HepG2 (cell line): ENCODE results near the gene ARTN. TPM values are rescaled to one million over a fixed set of nuclear protein-coding genes. Genes with fewer than 3 reads are reported as not detected.
A peak's percentile ranks its signal among the peaks of the same experiment; 100 is the strongest.

ENCODE experiments used
- DZIP1 ChIP-seq: sonication (generic); formaldehyde crosslinking; IDR thresholded peaks from 2 replicates; pipeline ENCODE4 v1.5.0; 2020; ENCODE audit warnings: mild to moderate bottlenecking, missing genetic modification reagents
- MAFF ChIP-seq: IDR thresholded peaks from 2 replicates; pipeline ENCODE4 v1.6.1; 2011; ENCODE audit warnings: low read depth, low read length, improper control_type of control experiment
- MEF2D ChIP-seq: sonication (generic); formaldehyde crosslinking; IDR thresholded peaks from 2 replicates; pipeline ENCODE4 v1.5.1; 2020; ENCODE audit warnings: mild to moderate bottlenecking, missing genetic modification reagents
- NCOA1 ChIP-seq: sonication (generic); formaldehyde crosslinking; IDR thresholded peaks from 2 replicates; pipeline ENCODE4 v1.9.0; 2021; ENCODE audit warnings: missing genetic modification reagents
- NFIB ChIP-seq: sonication (generic); formaldehyde crosslinking; IDR thresholded peaks from 2 replicates; pipeline ENCODE4 v1.9.0; 2021; ENCODE audit warnings: missing genetic modification reagents, mild to moderate bottlenecking, borderline replicate concordance
- PAX8 ChIP-seq: sonication (generic); formaldehyde crosslinking; IDR thresholded peaks from 2 replicates; pipeline ENCODE4 v1.8.0; 2022; ENCODE audit warnings: mild to moderate bottlenecking, missing genetic modification reagents, borderline replicate concordance
- RAD21 ChIP-seq: fragments of 450-650 bp; formaldehyde crosslinking; IDR thresholded peaks from 2 replicates; pipeline ENCODE4 v1.5.0; 2020; ENCODE audit warnings: mild to moderate bottlenecking
- SRY ChIP-seq: sonication (generic); formaldehyde crosslinking; IDR thresholded peaks from 2 replicates; pipeline ENCODE4 v1.8.0; 2022; ENCODE audit warnings: mild to moderate bottlenecking, missing genetic modification reagents
- TFE3 ChIP-seq: IDR thresholded peaks from 2 replicates; pipeline ENCODE4 v1.6.1; 2016
- ZGPAT ChIP-seq: IDR thresholded peaks from 2 replicates; pipeline ENCODE4 v1.6.1; 2016; ENCODE audit warnings: mild to moderate bottlenecking
- ZHX1 ChIP-seq: sonication (generic); formaldehyde crosslinking; IDR thresholded peaks from 2 replicates; pipeline ENCODE4 v1.8.1; 2022; ENCODE audit warnings: low read depth, mild to moderate bottlenecking, missing genetic modification reagents
- ZNF292 ChIP-seq: sonication (generic); formaldehyde crosslinking; IDR thresholded peaks from 2 replicates; pipeline ENCODE4 v1.8.1; 2022; ENCODE audit warnings: mild to moderate bottlenecking, low read depth, missing genetic modification reagents, borderline replicate concordance
- ZNF709 ChIP-seq: sonication (generic); formaldehyde crosslinking; IDR thresholded peaks from 2 replicates; pipeline ENCODE4 v1.5.0; 2020; ENCODE audit warnings: mild to moderate bottlenecking, missing genetic modification reagents
- ZNF724P ChIP-seq: sonication (generic); formaldehyde crosslinking; IDR thresholded peaks from 2 replicates; pipeline ENCODE4 v1.8.0; 2022; ENCODE audit warnings: missing genetic modification reagents, borderline replicate concordance
- ZNF768 ChIP-seq: sonication (generic); formaldehyde crosslinking; IDR thresholded peaks from 2 replicates; pipeline ENCODE4 v1.4.0; 2020; ENCODE audit warnings: missing genetic modification reagents
- ZSCAN12 ChIP-seq: sonication (generic); formaldehyde crosslinking; IDR thresholded peaks from 2 replicates; pipeline ENCODE4 v1.9.0; 2021; ENCODE audit warnings: mild to moderate bottlenecking, missing genetic modification reagents
- ZUFSP ChIP-seq: sonication (generic); formaldehyde crosslinking; IDR thresholded peaks from 2 replicates; pipeline ENCODE4 v1.9.0; 2021; ENCODE audit warnings: missing genetic modification reagents, mild to moderate bottlenecking, borderline replicate concordance
- ZZZ3 ChIP-seq: sonication (generic); formaldehyde crosslinking; IDR thresholded peaks from 2 replicates; pipeline ENCODE4 v1.4.0; 2020; ENCODE audit warnings: missing genetic modification reagents, mild to moderate bottlenecking, borderline replicate concordance
- polyA plus RNA-seq, 8 experiments: library from polyadenylated mRNA; depleted of rRNA in 3 of 8; stranded (reverse) in 7 of 8; unstranded in 1 of 8; fragments of >200 nt; fragmentation: Illumina TruSeq in 4 of 8; extraction: Trizol in 4 of 8; gene quantifications; 2 replicates each; pipeline versions ENCODE4 v1.2.1 to v1.2.3, GENCODE V29; 2011 to 2016; ENCODE audit warnings: low read depth in 4 of 8, missing spikeins in 1 of 8, mixed read lengths in 1 of 8; ENCODE audit not compliant: insufficient read depth in 1 of 8
- total RNA-seq, 5 experiments: library from RNA; depleted of rRNA; stranded (reverse); fragments of >200 nt; fragmentation: Illumina TruSeq; extraction: Trizol; gene quantifications; 2 replicates each; pipeline ENCODE4 v1.2.3, GENCODE V29; 2016; ENCODE audit warnings: low read depth in 1 of 5

ARTN gene
- total and polyA plus RNA-seq, 2 of the 13 experiments (the other 11 are each of a cell fraction or from before 2014, with no cell fraction given) = 0.11 to 0.62 TPM

- TF ChIP-seq DZIP1 (CRISPR knock-in tag) (no peak), NCOA1 (CRISPR knock-in tag) (no peak), NFIB (no peak), MEF2D (CRISPR knock-in tag) (no peak), MAFF (no peak), ZHX1 (CRISPR knock-in tag) (no peak), ZUFSP (no peak), TFE3 (no peak), ZNF768 (CRISPR knock-in tag) (no peak), ZNF292 (CRISPR knock-in tag) (no peak), ZZZ3 (CRISPR knock-in tag) (no peak), ZNF709 (CRISPR knock-in tag) (no peak), ZSCAN12 (CRISPR knock-in tag) (no peak), RAD21 (CRISPR knock-in tag) (no peak), PAX8 (CRISPR knock-in tag) (no peak), SRY (0 out of 2 replicates have a peak, but pooled peaks have one; percentile 32), ZGPAT (CRISPR knock-in tag) (no peak), ZNF724P (no peak)
Observed at GRCh38 chr1:43980255-43981134, 46.9 kb downstream of the ARTN start (continued).
